Choroid plexus epithelial cell (primary cell): ENCODE results near the gene KRTAP1-1.

Experiments used
- DNase-seq: peaks from one replicate; pipeline ENCODE4 v3.0.0-alpha.2; 2010; ENCODE audit warnings: low read depth
- H3K4me3 ChIP-seq: 2 replicates; pipeline ENCODE4 v1.5.1; 2011; ENCODE audit warnings: low read depth, mild to moderate bottlenecking, control low read depth, low read length, moderate library complexity
- TF ChIP-seq, protein P1 (sequence below): conservative IDR thresholded peaks from 2 replicates; pipeline ENCODE4 v1.5.1; 2011; ENCODE audit warnings: low read depth, mild to moderate bottlenecking, control low read depth, inconsistent platforms, low read length, moderate library complexity

KRTAP1-1 gene

DNA sequence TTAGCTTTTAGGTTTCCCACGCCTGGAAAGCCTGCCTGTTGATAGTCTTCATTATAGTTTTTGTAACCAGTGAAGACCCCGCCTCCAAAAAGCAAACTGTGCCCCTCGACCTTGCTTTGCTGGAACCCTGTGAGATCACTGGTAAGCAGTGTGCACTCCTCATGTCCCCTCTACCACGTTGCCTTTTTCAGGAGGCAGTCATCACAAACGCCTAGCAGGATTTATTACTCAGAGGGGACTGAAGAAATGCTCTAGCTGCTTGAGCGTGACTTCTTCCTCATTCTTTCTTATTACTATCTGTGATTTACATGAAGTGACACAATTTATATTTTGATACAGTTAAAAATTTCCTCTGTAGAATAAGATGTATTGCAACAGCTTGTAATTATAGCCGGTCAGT, 25.8 kb downstream of the KRTAP1-1 start:
- DNase-seq: no peak
- TF ChIP-seq, protein P1, sequence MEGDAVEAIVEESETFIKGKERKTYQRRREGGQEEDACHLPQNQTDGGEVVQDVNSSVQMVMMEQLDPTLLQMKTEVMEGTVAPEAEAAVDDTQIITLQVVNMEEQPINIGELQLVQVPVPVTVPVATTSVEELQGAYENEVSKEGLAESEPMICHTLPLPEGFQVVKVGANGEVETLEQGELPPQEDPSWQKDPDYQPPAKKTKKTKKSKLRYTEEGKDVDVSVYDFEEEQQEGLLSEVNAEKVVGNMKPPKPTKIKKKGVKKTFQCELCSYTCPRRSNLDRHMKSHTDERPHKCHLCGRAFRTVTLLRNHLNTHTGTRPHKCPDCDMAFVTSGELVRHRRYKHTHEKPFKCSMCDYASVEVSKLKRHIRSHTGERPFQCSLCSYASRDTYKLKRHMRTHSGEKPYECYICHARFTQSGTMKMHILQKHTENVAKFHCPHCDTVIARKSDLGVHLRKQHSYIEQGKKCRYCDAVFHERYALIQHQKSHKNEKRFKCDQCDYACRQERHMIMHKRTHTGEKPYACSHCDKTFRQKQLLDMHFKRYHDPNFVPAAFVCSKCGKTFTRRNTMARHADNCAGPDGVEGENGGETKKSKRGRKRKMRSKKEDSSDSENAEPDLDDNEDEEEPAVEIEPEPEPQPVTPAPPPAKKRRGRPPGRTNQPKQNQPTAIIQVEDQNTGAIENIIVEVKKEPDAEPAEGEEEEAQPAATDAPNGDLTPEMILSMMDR: no peak
- H3K4me3 ChIP-seq: no peak overlapping the region

DNA sequence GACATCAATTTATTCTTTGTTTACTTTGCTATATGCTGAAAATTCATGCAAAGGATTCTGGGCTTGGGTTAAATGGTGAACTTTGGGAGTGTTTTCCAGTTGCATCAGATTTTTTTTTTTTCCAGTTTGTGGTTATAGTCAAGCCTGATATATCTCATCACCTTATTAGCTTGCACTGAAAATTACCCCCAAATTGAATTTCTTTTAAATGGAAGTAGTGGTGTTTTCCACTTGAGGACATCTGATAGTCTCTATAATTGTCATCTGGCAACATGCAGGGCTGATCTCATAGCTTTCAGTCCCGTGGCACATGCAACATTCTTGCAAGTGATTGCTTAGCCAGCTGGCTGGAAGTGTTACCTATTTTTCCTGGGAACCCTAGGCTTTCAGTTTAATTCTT, 27.6 kb downstream of the KRTAP1-1 start:
- TF ChIP-seq, protein P1: no peak
- H3K4me3 ChIP-seq: no peak overlapping the region
- DNase-seq: peak; percentile 43

DNA sequence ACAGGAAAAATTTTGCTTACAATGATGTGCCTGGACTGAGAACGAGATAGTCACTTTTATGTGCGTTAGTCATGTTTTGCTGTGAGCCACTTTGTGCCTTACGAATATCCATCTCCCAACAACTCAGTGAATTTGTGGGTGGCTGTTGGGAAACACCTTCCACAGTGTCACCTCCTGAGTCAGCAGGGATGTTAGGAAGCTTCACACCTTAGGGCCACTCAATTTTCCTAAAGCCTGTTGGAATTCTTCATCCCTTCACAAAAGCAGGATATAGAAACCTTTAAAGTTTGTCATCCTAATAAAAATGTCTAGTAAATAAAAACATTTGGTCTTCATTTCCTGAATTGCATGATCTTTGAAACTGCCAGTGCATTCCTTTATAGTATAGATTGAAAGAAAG, 28.1 kb downstream of the KRTAP1-1 start:
- no peak for DNase-seq
- H3K4me3 ChIP-seq: no peak overlapping the region
- TF ChIP-seq, protein P1: no peak

DNA sequence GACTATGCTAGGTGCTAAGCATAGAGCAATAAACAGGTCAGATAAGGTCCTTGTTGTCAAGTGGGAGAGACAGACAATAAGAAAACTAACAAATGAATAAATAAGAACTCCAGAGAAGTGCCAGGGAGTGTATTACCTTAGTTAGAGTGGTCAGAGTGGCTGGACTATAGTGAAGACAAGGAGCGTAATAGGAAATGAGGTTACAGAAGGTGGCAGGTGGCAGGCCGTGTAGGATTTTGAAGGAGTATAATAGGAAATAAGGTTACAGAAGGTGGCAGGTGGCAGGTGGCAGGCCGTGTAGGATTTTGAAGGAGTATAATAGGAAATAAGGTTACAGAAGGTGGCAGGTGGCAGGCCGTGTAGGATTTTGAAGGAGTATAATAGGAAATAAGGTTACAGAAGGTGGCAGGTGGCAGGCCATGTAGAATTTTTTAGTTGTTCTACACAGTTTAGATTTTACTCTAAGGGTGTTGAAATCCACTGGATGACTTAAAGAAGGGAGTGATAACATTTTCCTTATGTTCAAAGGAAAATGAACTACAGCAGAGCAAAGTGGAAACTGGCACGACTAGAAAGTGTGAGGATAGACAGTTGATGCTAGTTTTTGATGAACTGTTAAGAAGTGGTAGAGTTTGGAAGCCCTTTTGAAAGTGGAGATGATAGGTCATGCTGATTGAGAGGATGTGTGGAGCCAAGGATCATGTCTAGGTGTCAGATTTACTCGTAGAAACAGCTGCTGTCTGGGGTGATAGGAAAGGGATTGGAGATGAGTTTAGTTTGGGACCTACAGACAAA, 28.7 kb downstream of the KRTAP1-1 start:
- TF ChIP-seq, protein P1: no peak
- DNase-seq: no peak
- no peak overlapping the region for H3K4me3 ChIP-seq

DNA sequence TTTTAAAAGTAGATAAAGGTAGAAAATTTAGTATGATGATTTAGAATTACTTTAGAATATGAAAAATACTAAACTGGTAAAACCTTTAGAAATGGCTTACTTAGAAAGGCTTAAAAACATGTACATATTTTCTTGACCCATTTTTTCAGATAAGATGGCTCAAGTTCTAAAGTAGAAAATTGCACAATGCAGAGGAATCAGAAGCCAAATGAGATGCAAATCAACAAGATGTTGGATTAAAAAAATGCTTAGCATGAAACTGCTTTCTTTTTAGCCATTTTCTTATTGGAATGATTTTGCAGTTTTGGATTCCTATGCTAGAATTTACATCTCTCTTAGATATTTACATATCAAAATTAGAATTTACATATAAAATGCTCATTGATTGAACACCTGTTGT, 30.8 kb downstream of the KRTAP1-1 start:
- no peak for DNase-seq
- TF ChIP-seq, protein P1: no peak

DNA sequence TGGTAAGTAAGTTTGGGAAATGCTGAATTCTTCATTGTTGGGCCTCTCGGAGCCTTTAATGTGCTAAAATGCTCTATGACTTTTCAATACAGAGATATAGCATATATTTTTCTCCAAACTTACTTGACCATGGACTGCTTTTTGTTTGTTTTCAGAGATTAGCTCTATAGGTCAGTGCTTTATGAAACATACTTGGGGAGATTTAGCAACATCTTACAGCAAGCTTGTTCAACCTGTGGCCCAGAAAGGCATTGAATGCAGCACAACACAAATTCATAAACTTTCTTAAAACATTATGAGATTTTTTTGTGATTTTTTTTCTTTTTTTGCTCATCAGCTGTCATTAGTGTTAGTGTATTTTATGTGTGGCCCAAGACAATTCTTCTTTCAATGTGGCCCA, 31.3 kb downstream of the KRTAP1-1 start:
- TF ChIP-seq, protein P1: no peak
- no peak overlapping the region for H3K4me3 ChIP-seq
- DNase-seq: no peak

More for the DNA sequence above, 30.8 kb downstream of the KRTAP1-1 start:
- no peak overlapping the region for H3K4me3 ChIP-seq

DNA sequence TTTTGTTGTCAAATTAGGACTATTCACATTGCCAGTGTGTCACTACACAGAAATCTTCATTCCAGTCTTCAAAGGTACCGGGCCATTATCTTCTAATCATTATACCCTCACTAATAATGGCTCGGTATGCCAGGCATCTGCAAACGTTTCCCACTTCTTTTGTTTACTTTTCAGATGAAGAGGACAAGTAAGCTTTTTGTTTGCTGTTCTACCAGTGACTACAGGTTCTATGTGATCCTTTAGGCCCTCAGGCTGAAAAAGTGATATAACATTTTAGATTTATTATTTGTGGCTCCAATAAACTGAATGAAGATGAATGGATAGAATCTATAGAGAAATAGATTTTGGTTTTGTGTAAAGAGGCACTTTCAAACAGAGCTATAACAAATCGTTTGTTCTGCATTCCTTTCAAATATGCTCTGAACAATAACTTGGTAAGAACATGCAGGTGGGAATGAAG, 31.9 kb downstream of the KRTAP1-1 start:
- DNase-seq: no peak
- H3K4me3 ChIP-seq: no peak overlapping the region
- TF ChIP-seq, protein P1: no peak
